IPS-15b (cell line): Measurements from ENCODE around the gene ANXA2R.
"Not testable (repeated sequence)": the region's sequence is repeated elsewhere in the genome, so short reads cannot be mapped to it uniquely, and the experiment has no call there.

Experiments used
- H3K27me3 ChIP-seq: one replicate; pipeline ENCODE4 v1.6.1; 2013; ENCODE audit warnings: low read length; ENCODE audit not compliant: control insufficient read depth, insufficient read depth
- H3K36me3 ChIP-seq: one replicate; pipeline ENCODE4 v1.6.1; 2013; ENCODE audit warnings: low read length; ENCODE audit not compliant: control insufficient read depth, insufficient read depth
- H3K4me1 ChIP-seq: one replicate; pipeline ENCODE4 v1.6.1; 2013; ENCODE audit warnings: mild to moderate bottlenecking, low read length; ENCODE audit not compliant: control insufficient read depth, insufficient read depth
- H3K4me3 ChIP-seq: one replicate; pipeline ENCODE4 v1.5.1; 2013; ENCODE audit warnings: low read depth, low read length
- H3K9ac ChIP-seq: one replicate; pipeline ENCODE4 v1.6.1; 2013; ENCODE audit warnings: low read depth, mild to moderate bottlenecking, low read length
- H3K9me3 ChIP-seq: one replicate; pipeline ENCODE4 v1.6.1; 2013; ENCODE audit warnings: mild to moderate bottlenecking, low read length; ENCODE audit not compliant: control insufficient read depth, insufficient read depth

Gene ANXA2R

DNA sequence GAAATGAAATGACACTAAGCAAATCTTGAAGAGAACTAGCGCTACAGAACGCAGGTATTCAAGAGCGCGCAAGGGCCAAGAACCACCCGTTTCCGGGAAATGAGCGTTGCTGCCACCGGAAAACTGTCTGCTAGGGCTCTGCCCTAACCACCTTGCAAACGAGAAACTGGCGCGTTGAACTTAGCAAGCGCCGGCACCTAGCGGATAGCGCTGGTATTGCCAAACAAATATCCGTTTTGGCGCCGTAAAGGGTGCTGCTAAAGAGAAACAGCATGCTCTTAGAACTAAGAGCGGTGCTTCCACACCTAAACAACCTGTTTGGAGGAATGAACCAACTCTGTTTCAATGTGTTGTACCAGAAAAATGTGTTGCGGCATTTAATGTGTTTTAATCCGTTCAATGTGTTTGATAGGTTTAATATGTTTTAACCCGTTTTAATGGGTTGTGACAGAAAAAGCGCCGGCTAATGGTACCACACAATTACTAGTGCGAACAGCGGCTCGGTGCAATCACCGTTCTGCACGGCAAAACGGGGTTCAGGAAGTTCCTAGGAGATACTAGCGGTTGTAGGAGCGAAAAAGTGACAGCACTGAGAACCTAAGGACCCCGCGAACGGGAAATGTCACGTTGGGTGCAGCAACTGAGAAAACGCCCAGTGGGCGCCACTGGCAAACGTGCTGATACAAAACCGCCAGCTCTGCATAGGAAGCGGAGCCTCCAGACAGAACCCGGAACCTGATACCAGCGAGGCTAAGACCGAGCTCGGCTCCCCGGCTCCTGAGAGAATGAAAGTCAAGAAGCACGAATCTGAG lies at the start of gene ANXA2R:
Gene ANXA2R, minus strand, starts transcription at position 33 of the 812 bp plus-strand sequence. CDS start 273 bp downstream, outside the sequence.
- H3K36me3 ChIP-seq: no peaks in the 10 kb centered on the region
- H3K9me3 ChIP-seq: no peaks in the 10 kb centered on the region
- peaks cover 94% of the 10 kb centered on the region for H3K27me3 ChIP-seq
- peak within 1 kb of the TSS; percentile 52 for H3K4me3 ChIP-seq
- no peak within 1 kb of the TSS for H3K9ac ChIP-seq
- peaks cover 6% of the 10 kb centered on the region for H3K4me1 ChIP-seq

DNA sequence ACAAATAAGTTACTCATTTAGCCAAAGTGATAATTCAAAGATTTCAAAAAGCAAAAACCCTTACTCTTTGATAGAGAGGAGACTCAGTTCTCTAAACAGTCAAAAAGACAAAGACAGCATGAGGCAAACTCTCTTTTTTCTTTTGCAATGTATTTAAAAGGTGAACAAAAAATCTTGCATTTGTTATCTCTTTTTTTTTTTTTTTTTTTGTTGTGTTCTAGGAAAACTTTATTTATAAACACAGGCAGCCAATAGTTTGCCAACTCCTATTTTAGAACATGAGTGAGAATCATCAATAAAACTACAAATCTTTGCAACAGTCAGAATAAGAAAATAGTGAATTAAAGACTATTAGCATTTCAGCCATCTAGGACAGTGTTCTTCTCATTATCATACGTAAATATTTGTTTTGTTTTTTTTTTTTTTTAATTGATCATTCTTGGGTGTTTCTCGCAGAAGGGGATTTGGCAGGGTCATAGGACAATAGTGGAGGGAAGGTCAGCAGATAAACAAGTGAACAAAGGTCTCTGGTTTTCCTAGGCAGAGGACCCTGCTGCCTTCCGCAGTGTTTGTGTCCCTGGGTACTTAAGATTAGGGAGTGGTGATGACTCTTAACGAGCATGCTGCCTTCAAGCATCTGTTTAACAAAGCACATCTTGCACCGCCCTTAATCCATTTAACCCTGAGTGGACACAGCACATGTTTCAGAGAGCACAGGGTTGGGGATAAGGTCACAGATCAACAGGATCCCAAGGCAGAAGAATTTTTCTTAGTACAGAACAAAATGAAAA lies 46.2 kb upstream of the ANXA2R start:
- not testable (repeated sequence) for H3K4me3 ChIP-seq, H3K9ac ChIP-seq, H3K9me3 ChIP-seq, H3K27me3 ChIP-seq, H3K4me1 ChIP-seq, H3K36me3 ChIP-seq

- H3K36me3 ChIP-seq: no peaks in the 10 kb centered on the region
- no peak overlapping the region for H3K9ac ChIP-seq
- H3K9me3 ChIP-seq: peaks cover 4% of the 10 kb centered on the region
- no peaks in the 10 kb centered on the region for H3K4me1 ChIP-seq
- H3K4me3 ChIP-seq: no peak overlapping the region
- no peaks in the 10 kb centered on the region for H3K27me3 ChIP-seq
These were observed 45.3 kb upstream of the ANXA2R start for GRCh38 chr5:43085453-43085852.

- H3K9me3 ChIP-seq, H3K4me1 ChIP-seq, H3K27me3 ChIP-seq, H3K36me3 ChIP-seq, H3K9ac ChIP-seq, H3K4me3 ChIP-seq: not testable (repeated sequence)
These were observed 44.3 kb upstream of the ANXA2R start for GRCh38 chr5:43084468-43084867.

DNA sequence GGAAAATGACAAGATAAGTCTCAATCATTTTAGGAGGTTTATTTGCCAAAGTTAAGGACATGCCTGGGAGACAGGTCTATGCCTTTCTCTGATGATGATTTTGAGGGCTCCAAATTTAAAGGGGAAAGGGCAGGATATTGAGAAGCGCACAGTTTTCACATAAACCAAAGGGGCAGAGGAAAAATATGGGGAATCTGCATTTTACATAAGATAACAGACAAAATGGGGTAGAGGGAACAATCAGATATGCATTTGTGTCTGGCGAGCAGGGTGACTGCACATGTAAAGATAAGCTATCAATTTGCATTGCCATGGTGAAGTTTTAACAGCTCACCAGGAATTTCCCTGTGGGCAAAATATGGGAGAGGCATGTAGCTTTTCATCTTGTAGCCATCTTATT lies 41.2 kb upstream of the ANXA2R start:
- not testable (repeated sequence) for H3K9ac ChIP-seq, H3K4me3 ChIP-seq, H3K9me3 ChIP-seq, H3K4me1 ChIP-seq, H3K27me3 ChIP-seq, H3K36me3 ChIP-seq

GRCh38 chr5:43078956-43079355 lies 38.8 kb upstream of the ANXA2R start:
- no peaks in the 10 kb centered on the region for H3K9me3 ChIP-seq
- H3K27me3 ChIP-seq: no peaks in the 10 kb centered on the region
- no peaks in the 10 kb centered on the region for H3K36me3 ChIP-seq
- H3K9ac ChIP-seq: no peak overlapping the region
- no peak overlapping the region for H3K4me3 ChIP-seq
- peaks cover 2% of the 10 kb centered on the region for H3K4me1 ChIP-seq

- H3K9ac ChIP-seq, H3K27me3 ChIP-seq, H3K36me3 ChIP-seq, H3K4me3 ChIP-seq, H3K4me1 ChIP-seq, H3K9me3 ChIP-seq: not testable (repeated sequence)
These were observed 37.5 kb upstream of the ANXA2R start for GRCh38 chr5:43077446-43078191.

DNA sequence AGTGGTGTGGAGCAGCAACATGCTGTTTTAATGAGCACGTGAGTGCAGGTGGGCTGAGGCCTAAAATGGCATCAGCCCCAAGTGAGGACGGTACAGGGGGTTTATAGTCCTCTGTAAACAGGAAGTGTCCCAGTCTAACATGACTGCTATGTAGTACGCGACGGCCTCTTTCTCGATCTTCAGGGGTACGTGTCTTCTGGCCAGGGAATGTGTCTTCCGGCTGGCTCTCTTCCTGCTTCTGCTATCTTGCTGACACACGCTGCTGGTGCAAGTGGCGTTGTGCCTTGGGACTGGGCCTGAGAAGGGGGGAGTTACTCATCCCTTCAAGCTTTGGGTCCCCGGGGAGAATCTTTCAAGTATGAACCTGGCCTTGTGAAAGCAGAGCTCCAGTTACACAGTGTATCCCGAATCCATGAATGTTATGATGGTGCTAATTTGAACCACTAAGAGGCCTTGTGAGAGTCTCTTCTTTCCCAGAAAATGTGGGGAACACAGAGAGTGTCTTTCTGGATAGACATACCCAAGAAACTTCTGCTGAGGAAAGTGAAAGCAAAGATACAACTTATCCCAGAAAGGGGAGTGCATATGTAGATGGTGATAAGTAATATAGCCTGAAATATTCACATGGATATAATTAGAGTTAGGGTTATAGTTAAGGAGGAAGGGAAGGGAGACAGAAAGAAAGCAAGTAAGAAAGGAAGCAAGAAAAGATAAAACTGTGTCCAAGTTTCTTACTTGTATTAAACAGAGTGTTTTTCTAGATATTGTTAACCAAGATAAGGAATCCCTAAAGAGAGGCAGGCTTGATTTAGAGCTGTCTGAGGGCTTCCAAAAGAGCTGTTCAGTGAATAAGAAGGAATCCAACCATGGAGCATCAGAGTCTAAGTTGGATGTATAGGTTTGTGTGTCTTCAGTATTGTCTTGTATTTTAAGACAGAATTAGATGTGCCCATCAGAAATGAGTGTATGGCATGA lies 35.5 kb upstream of the ANXA2R start:
- Histone ChIP-seq H3K9me3 (no peaks in the 10 kb centered on the region), H3K9ac (no peak overlapping the region), H3K4me3 (no peak overlapping the region), H3K36me3 (no peaks in the 10 kb centered on the region), H3K27me3 (no peaks in the 10 kb centered on the region), H3K4me1 (peaks cover 2% of the 10 kb centered on the region)

DNA sequence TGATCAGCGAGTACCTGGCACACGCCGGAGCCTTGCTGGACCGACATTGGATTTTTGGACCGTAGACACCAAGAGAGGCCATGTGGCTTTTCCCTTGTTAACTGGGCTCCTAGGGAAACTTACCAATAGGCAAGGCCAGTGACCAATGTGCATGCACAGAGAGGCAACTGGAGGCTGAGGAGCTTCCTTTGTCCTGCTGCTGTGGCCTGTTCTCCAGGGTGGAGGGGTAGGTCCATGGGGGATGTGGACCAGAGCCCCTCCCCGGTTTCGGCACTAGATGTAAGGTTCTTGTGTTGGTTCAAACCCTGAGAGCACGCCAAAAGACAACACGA lies 34.8 kb upstream of the ANXA2R start:
- Histone ChIP-seq H3K9ac (no peak overlapping the region), H3K4me3 (no peak overlapping the region), H3K27me3 (no peaks in the 10 kb centered on the region), H3K4me1 (peaks cover 2% of the 10 kb centered on the region), H3K9me3 (no peaks in the 10 kb centered on the region), H3K36me3 (no peaks in the 10 kb centered on the region)

- Histone ChIP-seq H3K9me3 (no peaks in the 10 kb centered on the region), H3K27me3 (no peaks in the 10 kb centered on the region), H3K4me1 (peaks cover 2% of the 10 kb centered on the region), H3K9ac (no peak overlapping the region), H3K36me3 (no peaks in the 10 kb centered on the region), H3K4me3 (no peak overlapping the region)
These were observed 33.8 kb upstream of the ANXA2R start for GRCh38 chr5:43073597-43074546.
